HG03280 (cell line): ENCODE results near the gene SLC5A8.

Source experiments
- ATAC-seq: cut with Tn5 transposase; IDR thresholded peaks from one replicate; pipeline ENCODE4 v1.9.1; 2021; ENCODE audit warnings: mild to moderate bottlenecking, moderate library complexity; ENCODE audit not compliant: unreplicated experiment

Gene SLC5A8, protein sequence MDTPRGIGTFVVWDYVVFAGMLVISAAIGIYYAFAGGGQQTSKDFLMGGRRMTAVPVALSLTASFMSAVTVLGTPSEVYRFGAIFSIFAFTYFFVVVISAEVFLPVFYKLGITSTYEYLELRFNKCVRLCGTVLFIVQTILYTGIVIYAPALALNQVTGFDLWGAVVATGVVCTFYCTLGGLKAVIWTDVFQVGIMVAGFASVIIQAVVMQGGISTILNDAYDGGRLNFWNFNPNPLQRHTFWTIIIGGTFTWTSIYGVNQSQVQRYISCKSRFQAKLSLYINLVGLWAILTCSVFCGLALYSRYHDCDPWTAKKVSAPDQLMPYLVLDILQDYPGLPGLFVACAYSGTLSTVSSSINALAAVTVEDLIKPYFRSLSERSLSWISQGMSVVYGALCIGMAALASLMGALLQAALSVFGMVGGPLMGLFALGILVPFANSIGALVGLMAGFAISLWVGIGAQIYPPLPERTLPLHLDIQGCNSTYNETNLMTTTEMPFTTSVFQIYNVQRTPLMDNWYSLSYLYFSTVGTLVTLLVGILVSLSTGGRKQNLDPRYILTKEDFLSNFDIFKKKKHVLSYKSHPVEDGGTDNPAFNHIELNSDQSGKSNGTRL

GRCh38 chr12:101209319-101210302, at the start of gene SLC5A8:
Gene SLC5A8, minus strand, starts transcription at chr12:101210238. Its CDS starts 390 bp downstream, at chr12:101209848.
- no peak for ATAC-seq

DNA sequence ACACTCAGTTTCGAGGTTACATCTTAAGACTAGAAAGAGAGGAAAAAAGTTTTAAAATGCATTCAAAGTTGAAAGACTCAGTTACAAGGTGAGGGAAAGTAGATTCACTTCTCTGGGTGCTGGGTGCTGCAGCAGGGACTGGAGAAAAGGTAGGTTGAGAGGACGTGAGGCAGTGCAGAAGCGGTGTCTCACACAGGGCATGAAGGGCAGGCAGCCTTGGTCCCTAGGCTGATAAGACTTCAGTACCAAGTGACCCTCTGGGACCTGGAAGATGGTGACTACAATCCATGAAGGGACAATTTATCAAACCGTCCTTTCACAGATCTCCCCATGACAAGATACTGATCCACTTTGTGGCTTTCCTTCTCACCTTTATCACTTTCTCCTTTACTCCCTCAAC, 47.3 kb upstream of the SLC5A8 start:
- ATAC-seq, result no peak

DNA sequence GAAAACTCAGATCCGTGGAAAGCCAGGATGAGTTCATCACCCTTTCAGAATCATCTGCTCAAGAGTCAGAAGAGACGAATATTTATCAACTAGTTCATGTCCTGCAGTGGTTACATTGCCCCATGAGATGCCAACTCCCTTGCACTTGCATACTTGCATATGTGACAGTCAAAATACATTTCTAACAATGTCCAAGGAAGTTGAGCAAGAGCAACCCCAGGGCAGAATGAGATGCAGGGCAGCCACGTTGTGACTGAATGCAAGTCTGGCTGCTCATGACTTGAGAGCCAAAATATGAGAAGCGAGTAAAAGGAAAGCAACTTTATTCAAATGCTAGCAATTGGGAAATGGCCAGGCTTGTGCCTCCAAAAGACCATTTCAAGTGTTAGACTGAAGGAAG, 46.2 kb upstream of the SLC5A8 start:
- no peak for ATAC-seq

DNA sequence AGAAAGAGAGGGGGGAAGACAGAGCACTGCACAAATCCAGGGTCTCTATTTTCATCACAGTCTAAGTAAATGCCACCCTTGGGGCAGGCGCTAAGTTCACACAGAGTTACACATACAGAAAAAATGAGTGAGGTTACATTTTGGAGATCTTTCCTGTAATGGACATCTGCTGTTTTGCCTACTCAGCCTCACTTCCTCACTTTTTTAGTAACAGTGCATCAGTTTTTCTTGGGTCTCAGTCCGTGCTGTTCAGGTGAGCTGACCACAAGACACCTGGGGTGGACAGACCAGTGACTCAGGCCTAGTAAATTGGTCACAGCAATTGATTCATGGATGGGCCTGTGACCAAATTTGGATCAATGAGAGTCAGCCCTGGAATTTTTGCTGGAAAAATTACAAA, 33.6 kb upstream of the SLC5A8 start:
- no peak for ATAC-seq

DNA sequence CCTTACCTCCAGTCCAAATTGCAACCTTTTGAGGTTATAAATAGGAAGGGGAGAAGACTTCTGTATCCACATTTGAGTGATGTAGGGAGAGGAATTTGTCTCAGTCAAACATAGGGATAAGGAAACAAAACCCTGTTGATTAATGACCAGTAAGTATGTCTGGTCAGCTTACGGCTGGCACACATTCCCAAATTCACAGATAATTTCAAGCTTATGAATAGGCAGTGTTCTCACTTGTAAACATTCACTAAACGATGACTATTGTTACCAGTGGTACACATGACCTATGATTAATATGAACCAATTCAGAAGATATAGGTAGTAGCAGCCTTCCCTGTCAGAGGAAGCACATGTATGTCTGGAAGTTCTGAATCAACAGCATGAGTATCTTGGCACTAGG, 33.0 kb upstream of the SLC5A8 start:
- ATAC-seq, result no peak

DNA sequence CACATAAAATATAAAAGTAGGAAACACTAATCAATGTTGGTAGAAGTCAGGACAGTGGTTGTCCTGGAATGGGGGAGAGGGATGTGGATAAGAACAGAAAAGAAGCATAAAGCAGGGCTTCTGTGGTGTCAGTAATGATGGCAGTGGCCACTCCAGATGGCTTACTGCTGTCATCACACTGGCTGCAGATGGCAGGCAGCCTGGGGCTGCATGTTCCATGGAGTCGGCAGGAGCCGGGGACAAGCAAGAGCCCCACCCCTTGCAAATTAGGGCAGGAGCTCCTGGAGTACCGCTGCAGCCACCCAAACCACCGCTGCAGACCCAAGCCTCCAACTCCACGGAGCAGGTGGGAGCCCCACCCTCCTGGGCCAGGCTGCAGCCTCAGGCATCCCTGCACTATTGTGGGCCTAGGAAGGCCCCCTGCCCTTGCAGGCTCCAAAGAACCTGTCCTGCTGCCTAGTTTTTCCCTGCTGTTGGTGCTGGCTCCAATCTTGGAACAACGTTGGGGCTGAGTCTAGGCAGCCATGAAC, 28.8 kb upstream of the SLC5A8 start:
- ATAC-seq, result no peak

- no peak for ATAC-seq
Measured at GRCh38 chr12:101238306-101238705, 28.3 kb upstream of the SLC5A8 start.

DNA sequence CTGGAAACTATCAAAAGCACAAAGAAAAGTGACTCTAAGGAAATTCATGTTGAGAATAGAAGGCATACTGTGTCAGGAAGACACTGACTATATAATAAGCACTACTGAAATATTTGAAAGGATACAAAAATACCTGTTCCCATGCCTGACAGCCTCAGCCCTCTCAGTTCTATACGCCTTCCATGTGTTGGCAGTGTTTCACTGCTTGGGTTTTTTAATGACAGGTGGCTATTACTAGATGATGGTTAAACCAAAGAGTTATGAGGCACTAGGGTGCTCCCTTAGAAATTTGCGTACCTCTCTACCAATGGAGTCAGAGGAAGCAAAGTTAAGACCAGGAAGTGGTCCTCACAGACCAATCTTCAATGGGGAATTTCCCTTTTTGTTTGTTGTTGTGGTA, 25.6 kb upstream of the SLC5A8 start:
- ATAC-seq, result no peak

GRCh38 chr12:101231636-101232035, 21.6 kb upstream of the SLC5A8 start:
- no peak for ATAC-seq

GRCh38 chr12:101230547-101230946, 20.5 kb upstream of the SLC5A8 start:
- no peak for ATAC-seq

DNA sequence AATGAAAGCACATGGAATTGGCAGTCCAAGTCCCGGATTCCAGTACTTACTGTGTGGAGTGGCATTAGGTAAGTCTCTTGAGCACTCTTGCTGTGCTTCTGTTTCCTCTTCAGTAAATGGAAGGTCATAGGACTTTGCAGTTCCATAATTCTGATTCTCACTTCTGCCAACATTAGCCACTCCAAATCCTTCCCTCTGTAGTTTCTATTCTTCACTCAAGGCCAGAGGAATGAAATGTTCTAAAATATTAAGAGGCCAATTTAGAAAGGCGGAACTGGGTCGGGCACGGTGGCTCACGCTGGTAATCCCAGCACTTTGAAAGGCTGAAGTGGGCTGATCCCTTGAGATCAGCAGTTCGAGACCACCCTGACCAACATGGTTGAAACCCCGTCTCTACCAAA, 19.8 kb upstream of the SLC5A8 start:
- ATAC-seq, result no peak

- ATAC-seq, result no peak
Measured at GRCh38 chr12:101221301-101221700, 11.3 kb upstream of the SLC5A8 start.

DNA sequence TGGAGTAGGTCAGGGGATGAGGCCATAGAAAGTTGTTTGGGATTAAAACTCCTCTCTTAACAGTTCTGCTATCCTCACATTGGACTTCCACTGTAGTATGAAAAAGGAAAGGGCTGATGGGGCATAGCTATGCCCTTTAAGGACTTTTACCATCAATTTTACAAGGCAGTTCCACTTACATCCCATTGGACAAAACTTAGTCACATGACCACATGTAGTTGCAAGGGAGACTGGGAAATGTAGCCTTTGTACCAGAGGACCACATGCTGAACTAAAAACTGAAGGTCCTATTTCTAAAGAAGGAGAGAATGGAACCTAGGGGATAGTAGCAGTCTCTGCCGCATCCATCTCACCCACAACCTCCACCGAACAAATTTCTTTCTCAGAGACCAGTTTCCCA, 6.8 kb upstream of the SLC5A8 start:
- ATAC-seq, result no peak

GRCh38 chr12:101207086-101207780, 2.8 kb downstream of the SLC5A8 start:
- no peak for ATAC-seq

- no peak for ATAC-seq
Measured at GRCh38 chr12:101204602-101205304, 5.3 kb downstream of the SLC5A8 start.

DNA sequence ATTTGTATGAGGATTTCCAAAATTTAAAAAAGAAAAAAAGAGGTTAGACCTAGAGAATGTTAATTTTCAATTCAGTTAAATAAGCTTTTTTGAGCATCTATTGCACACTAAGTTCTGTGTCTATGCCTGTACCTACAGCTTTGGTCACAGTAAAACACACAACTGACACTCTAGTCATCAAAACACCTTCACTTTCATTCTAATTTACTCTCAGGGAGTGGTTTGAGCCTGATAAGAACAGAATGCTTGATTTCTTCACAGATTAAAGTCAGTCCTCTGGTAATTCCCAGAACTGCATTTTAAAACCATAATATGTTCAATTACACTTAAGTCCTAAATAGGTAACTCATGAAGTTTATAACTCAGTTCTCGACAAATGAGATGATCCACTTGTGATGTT, 9.2 kb downstream of the SLC5A8 start:
- no peak for ATAC-seq

- no peak for ATAC-seq
Measured at GRCh38 chr12:101200145-101200544, 9.9 kb downstream of the SLC5A8 start.

GRCh38 chr12:101186291-101186690, 23.7 kb downstream of the SLC5A8 start:
- ATAC-seq, result no peak

- ATAC-seq, result no peak
Measured at GRCh38 chr12:101181776-101182175, 28.3 kb downstream of the SLC5A8 start.

GRCh38 chr12:101174541-101174940, 35.5 kb downstream of the SLC5A8 start:
- ATAC-seq, result no peak
